Panc1 (cell line): ENCODE results near the gene NAA40.

Experiments
- POLR2AphosphoS5 ChIP-seq: IDR thresholded peaks from 2 replicates; pipeline ENCODE4 v1.6.1; 2012; ENCODE audit warnings: mild to moderate bottlenecking, low read depth, low read length, moderate library complexity
- SIN3A ChIP-seq: IDR thresholded peaks from 2 replicates; pipeline ENCODE4 v1.6.1; 2012; ENCODE audit warnings: low read depth, mild to moderate bottlenecking, low read length, moderate library complexity, borderline replicate concordance; ENCODE audit not compliant: insufficient read depth
- TCF7L2 ChIP-seq: IDR thresholded peaks from 2 replicates; pipeline ENCODE4 v1.6.1; 2011; ENCODE audit warnings: mild to moderate bottlenecking, low read depth, low read length, inconsistent platforms
- TF ChIP-seq, protein P1 (sequence below): fragments of 450-650 bp; IDR thresholded peaks from 2 replicates; pipeline ENCODE4 v1.5.1; 2017; ENCODE audit warnings: mild to moderate bottlenecking
- TF ChIP-seq, protein P2 (sequence below), 2 experiments: IDR thresholded peaks; 2 replicates each; pipeline ENCODE4 v1.6.1; 2011 to 2012; ENCODE audit warnings: low read depth in 2 of 2, control low read depth in 1 of 2, low read length in 1 of 2, mild to moderate bottlenecking in 1 of 2, moderate library complexity in 1 of 2; ENCODE audit not compliant: insufficient read depth in 1 of 2

DNA sequence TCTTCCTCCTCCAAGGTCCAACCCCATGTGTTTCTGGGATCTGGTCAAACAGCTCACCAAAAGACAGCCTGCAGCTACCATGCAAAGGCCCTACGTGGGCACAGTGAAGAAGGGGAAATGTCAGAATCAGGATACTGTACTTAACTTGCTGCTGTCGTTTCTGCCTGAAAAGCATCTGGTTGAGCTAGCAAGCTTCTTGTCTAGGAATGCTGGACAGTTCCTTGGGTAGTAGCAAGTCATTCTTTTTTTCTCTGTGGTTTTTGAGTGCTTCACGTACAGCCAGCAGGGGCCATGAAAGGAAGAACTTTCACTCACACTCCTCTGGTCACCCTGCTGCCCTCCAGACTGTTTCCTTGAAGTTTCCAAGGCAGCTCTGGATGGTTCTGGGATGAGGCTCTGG, 46.6 kb upstream of the NAA40 start:
- TF ChIP-seq, protein P1, sequence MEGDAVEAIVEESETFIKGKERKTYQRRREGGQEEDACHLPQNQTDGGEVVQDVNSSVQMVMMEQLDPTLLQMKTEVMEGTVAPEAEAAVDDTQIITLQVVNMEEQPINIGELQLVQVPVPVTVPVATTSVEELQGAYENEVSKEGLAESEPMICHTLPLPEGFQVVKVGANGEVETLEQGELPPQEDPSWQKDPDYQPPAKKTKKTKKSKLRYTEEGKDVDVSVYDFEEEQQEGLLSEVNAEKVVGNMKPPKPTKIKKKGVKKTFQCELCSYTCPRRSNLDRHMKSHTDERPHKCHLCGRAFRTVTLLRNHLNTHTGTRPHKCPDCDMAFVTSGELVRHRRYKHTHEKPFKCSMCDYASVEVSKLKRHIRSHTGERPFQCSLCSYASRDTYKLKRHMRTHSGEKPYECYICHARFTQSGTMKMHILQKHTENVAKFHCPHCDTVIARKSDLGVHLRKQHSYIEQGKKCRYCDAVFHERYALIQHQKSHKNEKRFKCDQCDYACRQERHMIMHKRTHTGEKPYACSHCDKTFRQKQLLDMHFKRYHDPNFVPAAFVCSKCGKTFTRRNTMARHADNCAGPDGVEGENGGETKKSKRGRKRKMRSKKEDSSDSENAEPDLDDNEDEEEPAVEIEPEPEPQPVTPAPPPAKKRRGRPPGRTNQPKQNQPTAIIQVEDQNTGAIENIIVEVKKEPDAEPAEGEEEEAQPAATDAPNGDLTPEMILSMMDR: no peak
- TF ChIP-seq POLR2AphosphoS5 (no peak), SIN3A (no peak), TCF7L2 (no peak)
- TF ChIP-seq, protein P2, sequence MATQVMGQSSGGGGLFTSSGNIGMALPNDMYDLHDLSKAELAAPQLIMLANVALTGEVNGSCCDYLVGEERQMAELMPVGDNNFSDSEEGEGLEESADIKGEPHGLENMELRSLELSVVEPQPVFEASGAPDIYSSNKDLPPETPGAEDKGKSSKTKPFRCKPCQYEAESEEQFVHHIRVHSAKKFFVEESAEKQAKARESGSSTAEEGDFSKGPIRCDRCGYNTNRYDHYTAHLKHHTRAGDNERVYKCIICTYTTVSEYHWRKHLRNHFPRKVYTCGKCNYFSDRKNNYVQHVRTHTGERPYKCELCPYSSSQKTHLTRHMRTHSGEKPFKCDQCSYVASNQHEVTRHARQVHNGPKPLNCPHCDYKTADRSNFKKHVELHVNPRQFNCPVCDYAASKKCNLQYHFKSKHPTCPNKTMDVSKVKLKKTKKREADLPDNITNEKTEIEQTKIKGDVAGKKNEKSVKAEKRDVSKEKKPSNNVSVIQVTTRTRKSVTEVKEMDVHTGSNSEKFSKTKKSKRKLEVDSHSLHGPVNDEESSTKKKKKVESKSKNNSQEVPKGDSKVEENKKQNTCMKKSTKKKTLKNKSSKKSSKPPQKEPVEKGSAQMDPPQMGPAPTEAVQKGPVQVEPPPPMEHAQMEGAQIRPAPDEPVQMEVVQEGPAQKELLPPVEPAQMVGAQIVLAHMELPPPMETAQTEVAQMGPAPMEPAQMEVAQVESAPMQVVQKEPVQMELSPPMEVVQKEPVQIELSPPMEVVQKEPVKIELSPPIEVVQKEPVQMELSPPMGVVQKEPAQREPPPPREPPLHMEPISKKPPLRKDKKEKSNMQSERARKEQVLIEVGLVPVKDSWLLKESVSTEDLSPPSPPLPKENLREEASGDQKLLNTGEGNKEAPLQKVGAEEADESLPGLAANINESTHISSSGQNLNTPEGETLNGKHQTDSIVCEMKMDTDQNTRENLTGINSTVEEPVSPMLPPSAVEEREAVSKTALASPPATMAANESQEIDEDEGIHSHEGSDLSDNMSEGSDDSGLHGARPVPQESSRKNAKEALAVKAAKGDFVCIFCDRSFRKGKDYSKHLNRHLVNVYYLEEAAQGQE (IDR thresholded peaks at IDR 0.05; ENCODE audit: insufficient read depth in 1 of 2, low read depth in 2 of 2, low read length in 1 of 2): peak; percentile 73 to 76; a peak in 3 of 4 replicates
